ENCODE results near the gene IBA57. TPM values are rescaled to one million over a fixed set of nuclear protein-coding genes. Genes with fewer than 3 reads are reported as not detected.
"Not testable (repeated sequence)": the region's sequence is repeated elsewhere in the genome, so short reads cannot be mapped to it uniquely, and the experiment has no call there.

IBA57 gene
- total RNA-seq, 2 experiments from 2014 or later: 9.1 to 9.9 TPM

DNA sequence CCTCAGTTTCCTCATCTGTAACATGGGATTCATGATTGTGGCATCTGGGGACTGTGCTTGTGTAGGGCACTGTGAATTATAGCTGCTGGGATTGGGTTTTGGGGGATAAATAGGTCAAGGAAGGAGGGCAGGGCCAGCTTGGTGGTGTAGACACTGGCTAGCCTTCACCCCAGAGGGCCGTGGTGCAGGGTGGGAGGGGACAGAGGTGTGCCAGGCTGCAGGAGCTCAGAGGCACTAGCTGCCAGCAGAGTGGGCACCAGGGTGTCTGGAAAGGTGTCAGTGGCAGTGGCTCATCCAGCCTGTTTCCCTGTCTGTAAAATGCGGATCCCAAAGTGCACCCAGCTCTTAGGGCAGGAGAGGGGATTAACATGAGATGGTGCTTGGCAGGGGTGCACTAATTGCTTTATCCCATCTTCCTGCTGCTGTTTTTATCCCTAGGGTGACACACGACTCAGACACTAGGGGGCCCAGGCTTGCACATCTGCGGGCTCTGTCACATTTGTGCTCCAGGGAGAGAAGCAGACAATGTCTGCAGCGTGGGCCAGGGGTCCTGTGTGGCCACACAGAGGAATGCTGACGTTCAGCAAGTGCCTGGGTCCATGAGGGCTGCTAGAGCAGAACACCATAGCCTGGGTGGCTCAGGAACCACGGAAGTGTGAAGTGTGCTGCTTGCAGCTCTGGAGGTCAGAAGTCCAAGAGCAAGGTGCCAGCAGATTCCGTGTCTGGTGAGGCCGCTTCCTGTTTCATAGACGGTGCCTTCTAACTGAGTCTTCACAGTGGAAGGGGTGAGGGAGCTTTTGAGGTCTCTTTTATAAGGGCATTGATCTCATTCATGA is 61.6 kb downstream of the IBA57 start:
- no peak overlapping the region for H3K4me2 ChIP-seq (ENCODE audit: low read length)
- H2AFZ ChIP-seq (ENCODE audit: low read length): no peak overlapping the region
- intact Hi-C loops (cut with micrococcal nuclease; ENCODE audit: unreplicated experiment): no loop called here
- peaks cover 67% of the 10 kb centered on the region for H3K36me3 ChIP-seq (ENCODE audit: insufficient read depth, low read length)
- ChIA-PET CTCF (ENCODE audit: unreplicated experiment) (no interaction called here), POLR2A (interaction anchor here (0.5 to 0.6 kb wide), 2 partner anchors 96 to 1960 kb away, joined by 3 read pairs; no protein-coding TSS in a partner anchor)
- BruUV-seq (replicated peaks): no TSS peak
- H3K27ac ChIP-seq (ENCODE audit: low read depth, low read length, poor library complexity, severe bottlenecking): no peak overlapping the region
- H3K79me2 ChIP-seq (ENCODE audit: insufficient read depth, low read depth, low read length): no peaks in the 10 kb centered on the region
- H3K4me3 ChIP-seq (ENCODE audit: low read depth, low read length, poor library complexity, severe bottlenecking): no peak overlapping the region
- TF ChIP-seq, protein P1, sequence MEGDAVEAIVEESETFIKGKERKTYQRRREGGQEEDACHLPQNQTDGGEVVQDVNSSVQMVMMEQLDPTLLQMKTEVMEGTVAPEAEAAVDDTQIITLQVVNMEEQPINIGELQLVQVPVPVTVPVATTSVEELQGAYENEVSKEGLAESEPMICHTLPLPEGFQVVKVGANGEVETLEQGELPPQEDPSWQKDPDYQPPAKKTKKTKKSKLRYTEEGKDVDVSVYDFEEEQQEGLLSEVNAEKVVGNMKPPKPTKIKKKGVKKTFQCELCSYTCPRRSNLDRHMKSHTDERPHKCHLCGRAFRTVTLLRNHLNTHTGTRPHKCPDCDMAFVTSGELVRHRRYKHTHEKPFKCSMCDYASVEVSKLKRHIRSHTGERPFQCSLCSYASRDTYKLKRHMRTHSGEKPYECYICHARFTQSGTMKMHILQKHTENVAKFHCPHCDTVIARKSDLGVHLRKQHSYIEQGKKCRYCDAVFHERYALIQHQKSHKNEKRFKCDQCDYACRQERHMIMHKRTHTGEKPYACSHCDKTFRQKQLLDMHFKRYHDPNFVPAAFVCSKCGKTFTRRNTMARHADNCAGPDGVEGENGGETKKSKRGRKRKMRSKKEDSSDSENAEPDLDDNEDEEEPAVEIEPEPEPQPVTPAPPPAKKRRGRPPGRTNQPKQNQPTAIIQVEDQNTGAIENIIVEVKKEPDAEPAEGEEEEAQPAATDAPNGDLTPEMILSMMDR (conservative IDR thresholded peaks at IDR 0.05; ENCODE audit: low read length): peak; percentile 53
- TF ChIP-seq EZH2phosphoT487 (IDR thresholded peaks at IDR 0.05; ENCODE audit: borderline replicate concordance, low read depth, low read length): no peak
- peak; percentile 12 for DNase-seq (ENCODE audit: low spot score)
- peaks cover 5% of the 10 kb centered on the region; the same call in 1 of the 2 replicates for H3K9me3 ChIP-seq (ENCODE audit: low read length)
- H3K9me2 ChIP-seq (ENCODE audit: insufficient read depth, low read length): no peaks in the 10 kb centered on the region
- no peaks in the 10 kb centered on the region for H4K20me1 ChIP-seq (ENCODE audit: insufficient read depth, low read length)
- H3K4me1 ChIP-seq (ENCODE audit: insufficient read depth, low read length, poor library complexity, severe bottlenecking): no peaks in the 10 kb centered on the region

DNA sequence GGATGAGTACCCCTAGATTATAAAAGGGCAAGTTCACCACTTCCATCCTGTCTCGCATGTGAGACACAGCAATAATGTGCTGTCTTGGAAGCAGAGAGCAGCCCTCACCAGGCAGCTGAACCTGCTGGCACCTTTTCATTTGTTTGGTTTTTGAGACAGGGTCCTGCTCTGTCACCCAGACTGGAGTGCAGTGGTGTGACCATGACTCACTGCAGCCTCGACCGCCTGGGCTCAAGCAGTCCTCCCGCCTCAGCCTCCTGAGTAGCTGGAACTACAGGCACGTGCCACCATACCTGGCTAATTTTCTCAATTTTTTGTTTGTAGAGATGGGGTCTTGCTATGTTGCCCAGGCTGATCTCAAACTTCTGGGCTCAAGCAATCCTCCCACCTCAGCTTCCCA is 62.5 kb downstream of the IBA57 start:
- H3K9me3 ChIP-seq (ENCODE audit: low read length); H3K9me2 ChIP-seq (ENCODE audit: insufficient read depth, low read length); H4K20me1 ChIP-seq (ENCODE audit: insufficient read depth, low read length); BruUV-seq (replicated peaks); H3K4me2 ChIP-seq (ENCODE audit: low read length); H3K4me3 ChIP-seq (ENCODE audit: low read depth, low read length, poor library complexity, severe bottlenecking); CTCF ChIA-PET (ENCODE audit: unreplicated experiment); POLR2A ChIA-PET; H3K79me2 ChIP-seq (ENCODE audit: insufficient read depth, low read depth, low read length); intact Hi-C loops (cut with micrococcal nuclease; ENCODE audit: unreplicated experiment); H3K4me1 ChIP-seq (ENCODE audit: insufficient read depth, low read length, poor library complexity, severe bottlenecking); H3K27ac ChIP-seq (ENCODE audit: low read depth, low read length, poor library complexity, severe bottlenecking); DNase-seq (ENCODE audit: low spot score); H2AFZ ChIP-seq (ENCODE audit: low read length): not testable (repeated sequence)
- H3K36me3 ChIP-seq (ENCODE audit: insufficient read depth, low read length): peaks cover 76% of the 10 kb centered on the region

DNA sequence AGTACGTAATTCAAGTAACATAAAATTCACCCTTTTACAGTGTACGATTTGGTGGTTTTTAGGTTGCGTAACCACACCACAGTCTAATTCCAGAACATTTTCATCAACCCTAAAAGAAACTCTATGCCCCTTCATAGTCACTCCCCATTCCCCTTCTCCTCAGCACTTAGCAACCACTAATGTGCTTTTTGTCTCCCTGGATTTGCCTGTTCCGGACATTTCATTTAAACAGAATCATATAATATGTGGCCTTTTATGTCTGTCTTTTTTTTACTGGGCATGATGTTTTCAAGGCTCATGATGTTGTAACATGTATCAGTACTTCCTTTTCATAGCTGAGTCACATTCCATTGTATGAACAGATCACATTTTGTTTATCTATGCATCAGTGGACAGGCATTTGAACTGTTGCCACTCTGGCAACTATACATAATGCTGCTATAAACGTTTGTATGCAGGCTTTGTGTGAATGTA is 63.0 kb downstream of the IBA57 start:
- POLR2A ChIA-PET: no interaction called here
- H3K9me3 ChIP-seq (ENCODE audit: low read length): peaks cover 12% of the 10 kb centered on the region; the same call in 1 of the 2 replicates
- intact Hi-C loops (cut with micrococcal nuclease; ENCODE audit: unreplicated experiment): no loop called here
- BruUV-seq (replicated peaks): no TSS peak
- H2AFZ ChIP-seq (ENCODE audit: low read length): no peak overlapping the region
- no peak overlapping the region for H3K27ac ChIP-seq (ENCODE audit: low read depth, low read length, poor library complexity, severe bottlenecking)
- H3K9me2 ChIP-seq (ENCODE audit: insufficient read depth, low read length): no peaks in the 10 kb centered on the region
- TF ChIP-seq EZH2phosphoT487 (IDR thresholded peaks at IDR 0.05; ENCODE audit: borderline replicate concordance, low read depth, low read length): no peak
- TF ChIP-seq, protein P1 (conservative IDR thresholded peaks at IDR 0.05; ENCODE audit: low read length): no peak
- H3K4me2 ChIP-seq (ENCODE audit: low read length): no peak overlapping the region
- H3K79me2 ChIP-seq (ENCODE audit: insufficient read depth, low read depth, low read length): no peaks in the 10 kb centered on the region
- no peak for DNase-seq (ENCODE audit: low spot score)
- no peak overlapping the region for H3K4me3 ChIP-seq (ENCODE audit: low read depth, low read length, poor library complexity, severe bottlenecking)
- H4K20me1 ChIP-seq (ENCODE audit: insufficient read depth, low read length): no peaks in the 10 kb centered on the region
- peaks cover 81% of the 10 kb centered on the region for H3K36me3 ChIP-seq (ENCODE audit: insufficient read depth, low read length)
- CTCF ChIA-PET (ENCODE audit: unreplicated experiment): no interaction called here
- no peaks in the 10 kb centered on the region for H3K4me1 ChIP-seq (ENCODE audit: insufficient read depth, low read length, poor library complexity, severe bottlenecking)
